GM19467 (cell line): ENCODE results near the gene OR2F2.

Experiments used
- ATAC-seq: cut with Tn5 transposase; IDR thresholded peaks from one replicate; pipeline ENCODE4 v1.9.1; 2021; ENCODE audit warnings: mild to moderate bottlenecking, moderate library complexity; ENCODE audit not compliant: unreplicated experiment

The OR2F2 gene

DNA sequence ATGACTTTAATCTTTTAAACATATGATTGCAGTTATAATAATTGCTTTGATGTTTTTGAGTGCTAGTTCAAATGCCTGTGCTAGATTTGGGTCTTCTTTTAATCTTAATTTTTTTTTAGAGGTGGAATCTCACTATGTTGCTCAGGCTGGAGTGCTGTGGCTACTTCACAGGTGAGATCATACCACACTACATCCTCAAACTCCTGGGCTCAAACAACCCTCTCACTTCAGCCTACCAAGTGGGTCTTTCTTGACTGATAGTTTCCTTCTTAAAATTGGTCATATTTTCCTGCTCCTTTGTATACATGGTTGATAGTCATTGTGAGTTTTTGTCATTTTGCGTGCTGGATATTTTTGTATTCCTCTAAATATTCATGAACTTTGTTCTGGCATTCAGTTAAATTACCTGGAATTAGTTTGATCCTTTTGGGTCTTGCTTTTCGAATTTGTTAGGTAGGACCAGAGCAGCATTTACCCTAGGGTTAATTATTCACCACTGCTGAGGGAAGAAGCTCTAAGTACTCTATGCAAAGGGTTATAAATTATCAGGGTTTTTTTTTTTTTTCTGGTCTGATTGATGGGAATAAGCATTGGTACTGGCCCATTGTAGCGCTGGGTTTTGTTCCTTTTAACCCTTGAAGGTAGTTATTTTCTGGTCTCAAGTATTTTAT is 21.0 kb upstream of the OR2F2 start:
- ATAC-seq = no peak

- ATAC-seq = no peak
Measured at GRCh38 chr7:143914938-143915652, 19.9 kb upstream of the OR2F2 start.

GRCh38 chr7:143924851-143925250 is 10.2 kb upstream of the OR2F2 start:
- ATAC-seq = no peak

DNA sequence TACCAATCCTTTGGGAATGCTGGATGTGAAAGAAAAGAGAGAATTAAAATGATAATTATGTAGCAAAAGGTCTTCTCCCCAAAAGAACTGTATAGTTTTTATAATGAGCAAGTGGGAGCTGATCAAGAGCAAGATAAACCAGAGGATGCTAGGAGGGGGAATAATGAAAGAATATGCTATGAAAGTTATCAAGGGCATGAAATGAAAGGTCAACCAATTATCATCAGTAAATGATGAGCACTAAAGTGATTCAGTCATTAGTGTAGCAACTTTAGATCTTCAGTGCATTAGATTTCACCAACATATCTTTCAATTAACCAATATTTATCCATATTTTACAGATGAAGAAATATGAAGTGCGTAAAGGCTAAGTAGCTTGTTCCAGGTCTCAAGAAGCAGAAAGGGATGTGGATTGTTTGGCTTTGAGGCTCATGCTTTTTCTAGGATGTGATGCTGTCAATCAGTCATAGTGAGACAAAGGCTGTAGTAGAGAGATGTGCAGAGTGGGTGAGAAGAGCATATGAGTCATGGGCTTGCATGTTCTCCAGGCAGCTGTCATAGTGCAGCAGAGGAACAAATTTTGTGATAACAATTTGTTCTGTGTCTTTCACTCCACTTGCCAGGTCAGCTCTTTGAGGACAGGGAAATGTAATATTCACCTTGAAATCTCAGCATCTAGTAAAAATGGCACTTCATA is 5.7 kb upstream of the OR2F2 start:
- no peak for ATAC-seq

DNA sequence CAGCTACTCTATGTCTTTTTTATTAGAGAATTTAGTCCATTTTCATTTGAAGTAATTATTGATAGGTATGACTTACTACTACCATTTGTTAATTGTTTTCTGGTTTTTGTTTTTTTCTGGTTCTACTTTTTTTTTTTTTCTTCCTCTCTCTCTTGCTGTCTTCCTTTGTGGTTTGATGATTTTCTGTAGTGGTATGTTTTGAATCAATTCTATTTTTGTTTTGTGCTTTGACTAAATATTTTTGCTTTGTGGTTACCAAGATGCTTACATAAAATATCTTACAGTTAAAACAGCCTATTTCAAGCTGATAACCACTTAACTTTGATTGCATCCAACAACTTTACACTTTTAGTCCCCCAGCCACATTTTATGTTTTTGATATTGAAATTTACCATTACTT is 3.3 kb upstream of the OR2F2 start:
- no peak for ATAC-seq

- ATAC-seq = no peak
Measured at GRCh38 chr7:143936087-143937009, 1.3 kb downstream of the OR2F2 start.

DNA sequence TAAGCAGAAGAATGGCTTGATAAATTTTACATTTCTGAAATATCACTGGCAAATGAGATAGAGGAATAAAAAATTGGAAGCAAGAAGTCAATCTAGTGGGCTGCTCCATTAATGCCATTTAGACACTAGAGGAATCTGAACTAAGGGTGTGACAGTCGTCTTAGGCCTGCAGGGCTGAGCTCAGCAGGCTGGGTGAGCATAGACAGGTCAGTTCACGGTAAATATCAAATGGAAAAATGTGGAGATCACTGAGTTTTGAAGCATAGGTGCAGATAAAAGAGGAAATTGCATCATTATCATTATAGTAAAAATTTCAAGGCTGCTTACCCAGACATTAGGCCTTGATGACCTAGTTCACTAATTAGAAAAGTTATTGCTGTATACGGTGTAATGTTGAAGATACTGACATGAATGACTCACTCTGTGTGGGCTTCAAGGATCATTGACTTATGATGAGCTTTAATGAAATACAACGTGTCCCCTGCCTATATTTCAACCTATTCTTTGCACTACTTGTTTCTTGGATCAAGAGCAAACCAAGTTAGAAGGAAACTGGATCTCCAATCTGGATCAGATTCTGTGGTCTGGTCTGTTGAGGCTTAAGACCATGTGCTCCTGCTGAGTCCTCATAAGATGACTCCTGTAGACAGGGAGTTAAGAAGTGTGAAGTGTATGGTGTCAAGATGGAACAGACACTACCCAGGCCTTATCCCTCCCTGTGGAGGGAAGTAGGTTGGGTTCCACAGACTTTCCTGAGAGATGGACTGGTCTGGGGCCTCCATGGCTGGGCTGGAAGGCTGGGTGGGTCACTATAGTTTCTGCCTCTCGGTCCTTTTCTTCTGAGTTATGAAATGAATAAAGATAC is 3.6 kb downstream of the OR2F2 start:
- no peak for ATAC-seq

GRCh38 chr7:143945423-143945822 is 10.4 kb downstream of the OR2F2 start:
- no peak for ATAC-seq

GRCh38 chr7:143947111-143947510 is 12.1 kb downstream of the OR2F2 start:
- no peak for ATAC-seq

DNA sequence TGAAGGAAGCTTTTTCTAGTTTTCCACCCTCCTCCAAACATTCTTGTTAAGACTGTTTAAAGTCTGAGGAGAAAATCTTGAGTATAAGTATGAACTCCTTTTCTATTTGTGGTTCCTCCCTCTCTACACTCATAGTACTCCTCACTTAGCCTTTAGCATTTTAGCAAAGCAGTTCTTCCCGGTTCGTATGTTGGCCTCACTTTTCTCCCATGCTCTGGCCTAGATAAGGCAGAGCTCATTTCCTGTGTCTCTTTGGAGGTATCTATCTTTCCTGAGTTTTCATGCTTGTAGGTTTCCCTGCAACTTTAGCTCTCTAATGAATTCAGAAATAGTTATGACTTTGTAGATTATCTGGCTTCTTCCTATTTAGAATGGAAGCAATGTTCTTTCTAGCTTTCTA is 13.7 kb downstream of the OR2F2 start:
- ATAC-seq = no peak

GRCh38 chr7:143953421-143953820 is 18.4 kb downstream of the OR2F2 start:
- no peak for ATAC-seq

GRCh38 chr7:143954135-143954534 is 19.1 kb downstream of the OR2F2 start:
- ATAC-seq = no peak

DNA sequence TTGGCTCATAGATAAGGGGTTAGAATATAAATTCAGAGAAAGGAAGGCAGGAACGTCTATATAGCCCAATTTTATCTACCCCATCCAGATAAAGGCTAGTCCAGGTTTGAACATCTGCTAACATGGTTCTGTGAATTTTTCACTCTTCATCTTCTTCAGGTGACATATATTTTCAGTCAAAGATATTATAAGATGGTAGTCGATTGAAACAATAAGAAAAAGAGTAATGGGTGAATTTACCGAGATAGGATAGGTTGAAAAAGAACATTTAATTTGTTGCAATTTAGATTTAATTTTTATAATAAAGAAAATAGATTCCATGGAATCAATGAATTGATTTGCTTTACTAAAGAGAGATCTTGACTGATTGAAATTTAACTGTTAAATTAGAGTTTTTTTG is 19.5 kb downstream of the OR2F2 start, which contains the start of gene OR2F1:
Gene OR2F1, plus strand, starts transcription at position 301 of the 400 bp plus-strand sequence. CDS start 5,127 bp downstream, outside the sequence.
- ATAC-seq = no peak

GRCh38 chr7:143958781-143959180 is 23.7 kb downstream of the OR2F2 start:
- ATAC-seq = no peak

DNA sequence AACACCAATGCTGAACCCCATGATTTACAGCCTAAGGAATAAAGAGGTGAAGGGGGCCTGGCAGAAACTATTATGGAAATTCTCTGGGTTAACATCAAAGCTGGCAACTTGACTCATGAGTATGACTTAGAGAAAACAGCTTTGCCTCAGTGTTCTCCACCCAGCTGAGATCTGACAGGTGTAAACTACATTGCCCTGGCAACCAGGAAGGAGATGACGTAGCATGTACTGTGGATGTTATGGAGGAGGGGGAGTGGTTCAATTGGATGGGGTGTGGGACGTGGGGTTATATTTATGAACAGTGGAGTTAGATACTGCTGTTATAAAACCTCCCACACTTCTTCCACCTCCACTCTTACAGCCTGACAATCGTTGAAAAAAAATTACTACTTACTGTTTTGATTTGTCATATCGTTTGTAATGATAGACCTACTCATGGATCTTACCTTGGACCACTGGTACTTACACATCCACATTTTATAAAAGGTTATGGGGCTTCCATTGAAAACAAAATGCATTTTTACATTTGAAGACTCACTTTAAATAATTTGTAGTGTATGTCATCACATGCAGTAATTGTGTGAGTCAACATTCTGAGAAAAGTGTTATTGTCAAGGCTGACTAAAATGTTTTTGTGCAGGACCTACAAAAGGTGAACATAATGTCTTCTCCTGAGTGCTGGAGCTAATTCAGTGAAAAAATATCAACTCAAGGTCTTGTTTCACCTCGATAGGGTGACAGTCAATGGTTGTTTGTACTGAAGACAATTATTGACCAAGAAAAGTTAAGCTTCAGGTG is 26.0 kb downstream of the OR2F2 start:
- no peak for ATAC-seq

DNA sequence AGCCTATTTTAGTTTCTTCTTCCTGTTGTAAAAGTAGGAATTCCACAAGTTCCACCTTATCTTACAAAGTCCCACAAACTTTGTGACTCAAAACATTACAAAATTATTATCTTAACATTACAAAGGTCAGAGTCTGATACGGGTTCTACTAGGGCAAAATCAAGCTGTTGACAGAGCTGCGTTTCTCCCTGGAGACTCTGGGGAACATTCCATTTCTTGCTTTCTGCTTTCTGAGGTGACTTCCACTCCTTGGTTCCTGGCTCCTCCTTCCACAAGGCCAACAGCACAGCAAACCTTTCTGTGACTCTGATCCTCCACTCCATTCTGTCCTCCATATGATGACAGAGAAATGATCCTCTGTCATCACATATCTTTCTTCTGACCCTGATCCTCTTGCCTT is 30.2 kb downstream of the OR2F2 start:
- ATAC-seq = no peak

DNA sequence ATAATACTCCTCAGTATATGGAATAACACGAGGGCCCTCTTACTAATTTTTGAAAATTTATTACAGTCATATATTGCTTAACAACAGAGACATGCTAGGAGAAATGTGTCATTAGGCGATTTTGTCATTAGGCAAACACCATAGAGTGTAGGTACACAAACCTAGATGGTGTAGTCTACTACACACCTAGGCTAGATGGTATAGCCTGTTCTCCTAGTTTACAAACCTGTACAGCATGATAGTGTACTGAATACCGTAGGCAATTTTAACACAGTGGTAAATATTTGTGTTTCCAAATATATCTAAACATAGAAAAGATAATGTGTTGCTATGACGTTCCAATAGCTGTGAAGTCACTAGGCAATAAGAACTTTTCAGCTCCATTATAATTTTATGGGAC is 32.4 kb downstream of the OR2F2 start:
- no peak for ATAC-seq

- ATAC-seq = no peak
Measured at GRCh38 chr7:143973870-143974416, 38.9 kb downstream of the OR2F2 start.

GRCh38 chr7:143974459-143974858 is 39.4 kb downstream of the OR2F2 start:
- ATAC-seq = no peak
